Measurements from ENCODE around the gene PLEKHN1.
A peak's percentile ranks its signal among the peaks of the same experiment; 100 is the strongest.

Gene PLEKHN1, protein sequence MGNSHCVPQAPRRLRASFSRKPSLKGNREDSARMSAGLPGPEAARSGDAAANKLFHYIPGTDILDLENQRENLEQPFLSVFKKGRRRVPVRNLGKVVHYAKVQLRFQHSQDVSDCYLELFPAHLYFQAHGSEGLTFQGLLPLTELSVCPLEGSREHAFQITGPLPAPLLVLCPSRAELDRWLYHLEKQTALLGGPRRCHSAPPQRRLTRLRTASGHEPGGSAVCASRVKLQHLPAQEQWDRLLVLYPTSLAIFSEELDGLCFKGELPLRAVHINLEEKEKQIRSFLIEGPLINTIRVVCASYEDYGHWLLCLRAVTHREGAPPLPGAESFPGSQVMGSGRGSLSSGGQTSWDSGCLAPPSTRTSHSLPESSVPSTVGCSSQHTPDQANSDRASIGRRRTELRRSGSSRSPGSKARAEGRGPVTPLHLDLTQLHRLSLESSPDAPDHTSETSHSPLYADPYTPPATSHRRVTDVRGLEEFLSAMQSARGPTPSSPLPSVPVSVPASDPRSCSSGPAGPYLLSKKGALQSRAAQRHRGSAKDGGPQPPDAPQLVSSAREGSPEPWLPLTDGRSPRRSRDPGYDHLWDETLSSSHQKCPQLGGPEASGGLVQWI

GRCh38 chr1:966135-966703 is at the start of gene PLEKHN1:
PLEKHN1 (plus strand) TSS chr1:966482; CDS start chr1:966532, 50 bp downstream.
- DNase-seq = peak; percentile 61

DNA sequence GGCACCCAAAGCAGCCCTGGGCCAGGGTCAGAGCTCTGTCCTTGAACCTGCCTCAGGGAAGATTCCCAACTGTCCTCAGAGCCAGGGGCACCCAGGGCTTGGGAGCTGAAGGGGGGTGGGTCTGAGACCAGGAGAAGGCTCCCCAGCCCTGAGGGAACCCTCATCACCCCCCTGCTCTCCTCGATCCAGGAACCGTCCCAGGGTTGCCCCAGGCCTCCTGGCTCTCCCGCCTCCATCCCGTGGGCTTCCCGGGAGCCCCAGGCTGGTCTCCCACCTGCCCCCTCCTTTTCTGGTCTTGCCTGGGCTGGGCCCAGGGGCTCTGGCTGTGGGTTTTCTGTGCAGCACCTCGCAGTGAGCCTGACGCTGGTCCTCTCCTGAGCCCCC is 49.2 kb upstream of the PLEKHN1 start:
- no peak for DNase-seq

GRCh38 chr1:917466-918091 is 48.7 kb upstream of the PLEKHN1 start:
- no peak for DNase-seq

DNA sequence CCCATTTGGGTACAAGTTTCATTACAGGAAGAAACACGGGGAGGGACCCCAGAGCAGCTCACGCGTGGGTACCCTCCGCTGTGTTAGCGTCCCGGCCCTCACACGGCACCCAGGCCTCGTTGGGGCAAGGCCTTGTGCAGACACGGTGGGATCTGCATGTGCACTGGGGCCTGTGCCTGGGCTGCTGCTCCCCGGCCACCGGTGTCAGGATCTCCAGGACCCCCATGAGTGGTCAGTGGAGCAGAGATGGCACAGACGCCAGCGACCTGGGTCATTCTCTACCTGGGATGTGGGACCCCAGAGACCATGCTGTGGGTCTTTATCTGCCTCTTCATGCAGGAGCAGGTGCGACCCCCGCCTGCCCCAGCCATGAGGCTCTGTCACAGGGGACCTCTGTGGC is 47.9 kb upstream of the PLEKHN1 start:
- no peak for DNase-seq

DNA sequence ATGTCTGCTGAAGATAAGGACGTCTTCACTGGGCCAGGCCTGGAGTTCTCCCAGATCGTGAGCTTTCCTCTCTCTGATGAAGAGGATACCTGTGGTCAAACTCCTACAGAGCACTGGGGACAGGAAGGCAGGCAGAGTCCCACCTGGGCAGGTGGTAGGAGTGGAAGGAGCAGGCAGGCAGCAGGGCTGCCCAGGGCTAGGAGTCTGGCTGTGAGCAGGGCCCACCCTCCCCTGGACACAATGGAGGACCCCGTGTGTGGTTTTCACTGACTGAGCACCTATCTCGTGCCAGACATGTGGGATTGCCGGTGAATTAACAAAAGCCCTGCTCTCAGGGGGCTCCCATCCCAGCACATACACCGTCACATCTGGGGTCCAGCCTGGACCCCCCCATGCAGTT is 47.4 kb upstream of the PLEKHN1 start:
- no peak for DNase-seq

GRCh38 chr1:919271-919872 is 46.9 kb upstream of the PLEKHN1 start:
- DNase-seq = no peak

DNA sequence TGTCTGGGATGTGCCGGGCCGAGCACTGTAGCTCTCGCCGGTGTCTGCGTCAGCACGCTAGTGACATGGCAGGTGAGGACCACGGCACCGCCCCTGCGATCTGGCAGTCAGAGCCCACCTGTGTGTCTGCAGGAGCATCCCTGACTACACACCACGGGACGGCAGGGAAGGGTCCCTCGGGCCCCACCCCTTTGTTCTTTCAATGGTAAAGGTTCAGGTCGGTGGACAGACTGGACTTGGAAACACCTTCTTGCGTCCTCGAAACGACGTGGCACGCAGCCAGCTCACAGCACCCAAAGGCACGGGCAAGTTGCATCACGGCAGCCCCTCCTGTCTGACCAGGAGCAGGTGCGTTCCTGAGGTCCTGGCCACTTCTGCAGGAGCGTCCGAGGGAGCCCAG is 46.3 kb upstream of the PLEKHN1 start:
- no peak for DNase-seq

DNA sequence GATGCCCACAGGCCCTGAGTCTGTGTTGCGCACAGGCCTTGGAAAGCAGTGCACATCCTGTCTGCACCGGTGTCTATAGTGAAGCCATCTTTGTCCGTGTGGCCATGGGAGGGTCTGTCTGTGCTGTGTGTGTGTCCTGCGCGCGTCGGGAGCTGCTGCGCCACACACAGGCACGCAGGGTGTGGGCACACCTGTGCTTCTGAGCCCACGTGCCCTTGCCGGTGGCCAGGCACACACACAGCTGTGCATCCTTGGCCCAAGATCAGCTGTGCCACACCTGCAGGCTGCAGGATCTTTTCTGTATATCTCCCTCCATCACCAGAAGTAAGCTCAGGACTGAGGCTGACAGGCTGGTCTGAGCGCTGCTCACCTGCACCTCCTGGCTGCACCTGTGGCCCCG is 45.8 kb upstream of the PLEKHN1 start:
- no peak for DNase-seq

DNA sequence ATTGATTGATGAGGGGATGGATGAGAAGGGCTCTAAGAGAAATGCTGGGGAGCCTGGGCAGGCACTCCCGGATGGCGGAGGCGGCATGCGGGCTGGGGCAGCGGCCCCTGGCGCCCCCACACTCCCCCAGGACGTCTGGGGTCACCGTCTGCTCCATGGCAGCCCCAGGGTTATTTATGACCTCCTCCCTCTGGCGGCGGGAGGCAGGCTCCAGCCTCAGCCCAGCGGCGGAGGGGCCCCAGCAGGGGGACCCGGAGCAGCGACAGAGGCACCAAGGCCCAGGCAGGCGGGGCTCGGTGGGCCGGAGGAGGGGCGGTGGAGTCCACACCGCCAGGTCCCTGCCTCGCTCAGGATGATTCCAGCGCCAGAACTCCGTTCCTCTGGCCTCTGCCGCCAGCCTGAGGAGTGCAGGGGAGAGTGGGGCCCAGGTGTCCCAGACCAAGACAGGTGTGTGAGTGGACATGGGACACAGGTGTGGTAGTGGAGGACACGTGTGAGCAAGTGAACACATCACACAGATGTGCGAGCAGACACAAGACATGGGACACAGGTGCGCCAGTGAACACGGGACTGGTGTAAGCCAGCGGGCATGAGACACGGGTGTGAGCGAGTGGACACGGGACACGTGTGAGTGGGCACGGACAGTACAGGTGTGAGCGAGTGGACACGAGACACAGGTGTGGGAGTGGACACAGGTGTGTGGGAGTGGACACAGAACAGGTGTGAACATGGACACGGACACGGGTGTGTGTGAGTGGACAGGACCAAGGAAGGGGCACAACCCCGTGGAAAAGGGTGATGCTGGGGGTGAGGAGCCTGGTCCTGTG is 45.1 kb upstream of the PLEKHN1 start:
- DNase-seq = no peak

DNA sequence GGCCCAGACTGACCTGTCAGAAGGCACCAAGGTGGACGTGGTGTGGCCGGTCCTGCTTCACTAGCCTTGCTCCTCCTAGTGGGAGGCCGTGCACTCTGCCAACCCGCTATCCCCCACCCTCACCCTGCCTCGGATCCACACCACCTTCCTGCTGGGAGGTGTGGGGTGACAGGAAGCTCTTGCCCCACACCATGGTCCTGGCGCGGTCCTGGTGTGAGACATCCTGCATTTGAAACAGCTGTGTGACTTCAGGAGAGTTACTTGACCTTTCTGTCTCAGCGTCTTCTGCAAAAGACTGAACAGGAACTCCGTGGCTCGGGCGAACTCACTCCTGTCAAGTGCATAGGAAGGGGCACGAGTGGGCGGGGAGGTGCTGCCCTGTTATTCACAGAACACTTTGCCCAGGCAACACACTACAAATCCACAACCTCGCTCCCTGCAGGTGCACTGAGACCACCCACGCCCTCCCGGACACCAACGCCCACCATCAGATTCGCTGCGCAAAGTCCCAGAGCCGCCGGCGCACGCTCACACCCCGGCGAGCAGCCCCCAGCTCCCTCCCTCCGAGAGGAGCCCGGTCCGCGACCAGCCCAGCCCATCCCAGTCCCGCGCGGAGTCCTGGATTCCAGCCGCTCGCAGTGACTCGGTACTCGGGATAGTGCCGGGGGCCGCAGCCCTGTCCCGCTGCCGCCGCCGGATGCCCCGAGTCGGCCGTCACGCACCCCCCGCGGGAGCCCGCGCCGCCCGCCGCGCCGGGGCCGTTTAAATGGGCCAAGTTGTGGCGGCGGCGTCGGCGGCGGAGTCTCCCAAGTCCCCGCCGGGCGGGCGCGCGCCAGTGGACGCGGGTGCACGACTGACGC is 42.9 kb upstream of the PLEKHN1 start, which contains the start of gene SAMD11:
TSS of gene SAMD11 (plus strand) at position 793 of the 860 bp plus-strand sequence. CDS start 509 bp downstream, outside the sequence.
- peak; percentile 65 for DNase-seq

- no peak for DNase-seq
These were observed 42.2 kb upstream of the PLEKHN1 start for GRCh38 chr1:923991-924655.

GRCh38 chr1:924656-925560 is 41.4 kb upstream of the PLEKHN1 start:
- no peak for DNase-seq

DNA sequence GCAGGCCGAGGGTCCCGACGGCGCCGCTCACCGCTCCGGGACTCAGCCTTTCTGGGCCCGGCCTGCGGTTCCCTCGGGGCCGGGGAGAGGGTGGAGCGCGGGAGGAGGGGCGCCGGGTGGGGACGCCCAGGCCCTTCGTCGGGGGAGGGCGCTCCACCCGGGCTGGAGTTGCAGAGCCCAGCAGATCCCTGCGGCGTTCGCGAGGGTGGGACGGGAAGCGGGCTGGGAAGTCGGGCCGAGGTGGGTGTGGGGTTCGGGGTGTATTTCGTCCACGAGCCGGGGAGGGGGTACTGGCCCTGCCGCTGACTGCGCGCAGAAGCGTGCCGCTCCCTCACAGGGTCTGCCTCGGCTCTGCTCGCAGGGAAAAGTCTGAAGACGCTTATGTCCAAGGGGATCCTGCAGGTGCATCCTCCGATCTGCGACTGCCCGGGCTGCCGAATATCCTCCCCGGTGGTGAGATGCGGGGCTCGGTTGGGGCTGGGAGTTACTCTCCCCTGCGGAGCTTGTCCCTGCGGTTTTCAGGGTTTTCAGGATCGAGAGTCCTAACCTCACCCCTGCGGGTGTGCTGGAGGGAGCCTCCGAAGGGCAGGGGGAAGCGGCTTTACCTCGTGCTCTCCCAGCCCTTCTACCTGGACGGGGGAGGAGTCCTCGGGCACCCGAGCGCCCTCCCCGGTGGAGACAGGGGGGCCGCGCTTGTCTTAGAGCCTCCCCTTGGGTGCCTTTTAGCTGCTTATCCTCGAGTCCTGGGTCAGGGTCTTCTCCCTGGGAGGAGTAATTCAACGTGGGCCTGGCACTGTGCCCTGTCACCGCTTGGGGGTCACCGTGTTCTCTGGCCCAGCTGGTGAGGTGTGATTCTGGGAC is 40.5 kb upstream of the PLEKHN1 start:
- no peak for DNase-seq

- no peak for DNase-seq
These were observed 39.0 kb upstream of the PLEKHN1 start for GRCh38 chr1:927234-927633.

- DNase-seq = no peak
These were observed 38.5 kb upstream of the PLEKHN1 start for GRCh38 chr1:927748-928147.

DNA sequence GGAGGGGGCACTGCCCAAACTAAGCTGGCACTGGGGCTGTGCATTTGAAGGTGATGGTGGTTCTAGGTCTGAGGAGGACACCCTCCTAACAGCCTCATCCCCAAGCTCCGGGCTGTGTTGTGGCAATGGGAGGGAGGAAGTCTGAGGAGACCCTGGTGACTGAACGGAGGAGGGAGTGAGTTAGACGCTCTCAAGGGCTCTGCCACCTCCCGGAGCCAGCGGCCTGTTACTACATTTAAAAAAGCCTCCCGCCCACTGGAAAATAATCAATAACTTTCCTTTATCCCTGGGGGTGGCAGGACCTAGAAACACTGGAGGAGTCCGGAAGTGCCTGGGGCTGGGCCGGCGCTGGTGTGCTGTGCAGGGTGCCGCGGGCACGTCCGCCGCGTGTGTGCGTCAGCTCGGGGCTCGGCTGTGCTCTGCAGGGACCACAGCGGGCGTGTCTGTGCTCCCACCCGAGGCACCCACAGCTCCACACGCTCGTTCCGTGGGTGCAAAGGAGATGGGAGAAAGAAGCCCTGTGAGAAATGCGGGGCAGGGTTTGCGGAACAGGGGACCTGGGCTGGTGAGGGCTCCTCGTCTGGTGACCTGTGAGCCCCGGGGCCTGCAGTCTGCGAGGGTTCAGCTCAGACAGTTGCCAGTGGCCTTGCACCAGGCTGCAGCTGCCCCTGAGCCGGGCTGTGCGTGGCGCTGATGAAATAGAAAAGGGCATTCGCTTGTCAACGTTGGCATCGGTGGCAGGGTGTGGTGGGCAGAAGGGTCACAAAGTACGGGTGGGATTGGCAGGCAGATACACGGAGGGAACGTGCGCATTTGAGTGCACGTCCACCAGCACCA is 37.2 kb upstream of the PLEKHN1 start:
- no peak for DNase-seq
